KG1 (cell line): ENCODE results near the gene PKLR.
A peak's percentile ranks its signal among the peaks of the same experiment; 100 is the strongest.
"Not testable (repeated sequence)": the region's sequence is repeated elsewhere in the genome, so short reads cannot be mapped to it uniquely, and the experiment has no call there.

Experiments used
- DNase-seq: peaks from one replicate; lab custom pipeline; 2025; lab: John Stamatoyannopoulos, UW

PKLR gene

GRCh38 chr1:155254714-155255242 lies 46.5 kb downstream of the PKLR start:
- no peak for DNase-seq

DNA sequence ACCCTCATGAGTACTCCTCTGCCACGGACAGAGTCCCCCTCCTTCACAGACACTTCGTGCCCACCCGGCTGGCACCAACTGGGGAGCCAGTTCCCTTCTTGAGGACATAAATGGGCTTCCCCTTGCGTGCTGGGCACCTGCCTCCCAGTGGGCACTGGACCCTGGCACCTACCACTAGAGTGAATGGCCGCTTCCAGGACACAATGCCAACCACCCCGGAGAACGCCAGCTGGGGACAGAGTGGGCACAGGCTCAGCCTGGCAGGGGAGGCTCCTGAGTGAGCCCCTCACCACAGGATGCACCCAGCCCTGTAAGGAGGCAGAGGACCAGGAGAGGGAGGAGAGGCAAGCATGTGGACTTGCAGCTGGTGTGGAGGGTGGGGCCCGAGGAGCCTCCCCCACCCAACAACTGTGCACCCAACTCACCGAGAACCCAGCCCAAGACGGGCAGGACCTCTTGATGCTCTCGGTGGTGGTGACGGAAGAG lies 47.0 kb downstream of the PKLR start:
- no peak for DNase-seq

- DNase-seq: no peak
These were observed 47.4 kb downstream of the PKLR start for GRCh38 chr1:155253797-155254196.

- DNase-seq: no peak
These were observed 48.0 kb downstream of the PKLR start for GRCh38 chr1:155253208-155253607.

DNA sequence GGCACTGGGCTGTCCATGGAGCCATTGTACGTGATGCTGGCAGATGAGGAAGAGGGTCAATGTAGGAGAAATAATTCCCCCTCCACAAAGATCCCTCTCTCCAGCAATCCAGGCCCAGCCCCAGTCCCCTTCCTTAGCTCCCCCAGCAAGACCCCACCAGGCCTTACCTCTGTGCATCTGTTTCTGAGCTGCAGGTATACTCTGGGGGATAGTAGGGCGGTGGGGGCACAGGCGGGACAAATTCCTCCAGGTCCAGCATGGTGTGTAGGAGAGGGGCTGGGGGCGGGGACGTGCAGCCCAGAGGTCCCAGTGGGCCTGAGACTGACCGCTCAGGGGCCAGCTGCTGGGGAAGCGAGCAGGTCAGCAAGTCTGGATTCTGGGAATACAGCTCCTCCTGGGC lies 49.7 kb downstream of the PKLR start:
- DNase-seq: no peak

- peak; percentile 87 for DNase-seq
These were observed 50.4 kb downstream of the PKLR start for GRCh38 chr1:155250633-155251449.

DNA sequence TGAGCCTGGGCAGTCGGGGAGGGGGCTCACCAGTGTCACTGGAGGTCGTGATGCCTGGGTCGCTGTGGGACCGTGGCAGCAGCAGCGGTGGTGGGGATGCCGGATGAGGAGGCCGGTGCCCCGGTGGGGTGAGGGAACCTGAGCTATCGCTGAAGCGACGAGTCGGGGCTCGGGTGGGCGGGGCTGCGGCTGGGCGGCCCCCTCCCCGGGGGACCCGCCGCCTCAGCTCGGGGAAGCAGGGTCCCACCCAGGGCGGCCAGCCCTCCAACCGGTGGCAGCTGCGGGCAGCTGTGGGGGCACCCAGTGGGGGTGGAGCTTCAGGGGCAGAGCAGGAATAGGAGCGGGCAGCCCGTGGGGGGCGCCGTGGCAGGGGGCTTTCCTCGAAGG lies 51.0 kb downstream of the PKLR start:
- DNase-seq: no peak

DNA sequence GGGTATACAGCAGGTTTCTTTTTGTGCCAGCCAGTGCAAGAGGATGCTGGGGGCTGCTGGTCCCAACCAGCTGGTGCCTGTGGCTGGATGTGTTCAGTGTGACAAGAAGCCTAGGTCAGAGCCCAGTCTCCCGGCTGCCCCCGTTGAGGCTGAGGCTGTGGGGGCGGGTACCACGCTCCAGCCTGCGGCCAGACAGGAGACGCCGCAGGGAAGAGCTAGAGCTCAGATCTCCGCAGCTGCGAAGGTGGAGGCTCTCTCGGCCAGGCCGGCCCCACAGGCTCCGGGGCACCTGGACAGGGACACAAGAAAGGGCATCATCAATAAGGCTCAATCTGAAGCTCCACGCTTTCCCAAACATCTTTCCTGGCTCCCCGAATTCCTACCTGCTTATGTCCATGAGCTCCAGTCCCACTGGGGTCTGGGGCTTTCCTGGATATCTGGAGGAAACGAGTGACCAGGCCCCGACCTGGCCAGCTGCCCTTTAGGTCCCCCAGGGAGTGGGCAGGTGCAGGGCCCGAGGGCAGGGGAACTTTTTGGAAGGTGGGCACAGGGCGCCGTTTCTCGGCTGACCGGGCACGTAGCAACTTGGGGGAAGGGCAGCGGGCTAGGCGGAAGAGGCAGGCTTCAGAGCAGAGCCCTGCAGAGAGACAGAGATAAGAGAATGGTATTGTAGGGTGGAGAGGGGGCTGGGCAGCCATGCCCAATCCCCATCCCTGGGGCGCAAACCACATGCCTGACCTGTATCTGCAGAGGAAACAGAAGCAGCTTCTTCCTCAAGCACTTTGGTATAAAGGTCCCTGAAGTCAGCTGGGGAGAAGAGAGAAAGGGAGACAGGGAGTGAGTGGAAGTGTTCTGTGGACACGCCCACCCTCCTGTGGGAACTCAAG lies 53.3 kb downstream of the PKLR start:
- no peak for DNase-seq

- DNase-seq: not testable (repeated sequence)
These were observed 54.4 kb downstream of the PKLR start for GRCh38 chr1:155246796-155247195.

- no peak for DNase-seq
These were observed 56.1 kb downstream of the PKLR start for GRCh38 chr1:155245163-155245524.

DNA sequence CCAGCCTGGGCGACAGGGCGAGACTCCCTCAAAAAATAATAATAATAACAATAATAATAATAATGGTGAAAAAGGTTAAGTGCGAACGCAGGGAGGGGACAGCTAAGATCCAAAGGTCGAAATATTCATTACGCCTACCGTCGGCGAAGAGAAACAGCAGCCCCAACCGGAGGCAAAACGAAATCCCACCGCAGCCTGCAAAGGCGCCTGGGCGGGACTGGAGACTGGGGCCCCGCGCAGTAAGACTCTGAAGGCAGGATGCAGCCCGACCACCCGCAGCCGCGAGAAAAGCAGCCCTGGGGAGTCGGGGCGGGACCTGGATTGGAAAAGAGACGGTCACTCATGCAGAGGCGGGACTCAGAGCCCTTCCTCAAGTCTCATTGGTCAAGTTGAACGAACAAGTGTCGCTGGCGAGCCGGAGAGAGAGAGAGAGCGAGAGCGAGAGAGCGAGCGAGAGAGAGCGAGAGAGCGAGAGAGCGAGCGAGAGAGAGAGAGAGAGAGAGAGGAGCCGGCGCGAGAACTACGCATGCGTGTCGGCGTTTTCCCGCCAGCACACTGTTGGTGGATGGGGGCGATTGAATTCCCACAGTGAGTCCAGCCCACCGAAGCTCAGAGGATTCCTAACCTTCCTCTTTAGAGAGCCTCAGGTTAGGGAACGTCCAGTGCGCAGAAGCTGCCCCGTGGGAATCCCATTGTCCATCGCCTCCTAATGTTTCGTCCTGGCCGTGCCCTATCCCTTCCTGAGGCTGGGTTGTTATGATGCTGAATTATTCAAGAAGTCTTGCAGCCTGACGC lies 56.7 kb downstream of the PKLR start:
- DNase-seq: peak; percentile 96

DNA sequence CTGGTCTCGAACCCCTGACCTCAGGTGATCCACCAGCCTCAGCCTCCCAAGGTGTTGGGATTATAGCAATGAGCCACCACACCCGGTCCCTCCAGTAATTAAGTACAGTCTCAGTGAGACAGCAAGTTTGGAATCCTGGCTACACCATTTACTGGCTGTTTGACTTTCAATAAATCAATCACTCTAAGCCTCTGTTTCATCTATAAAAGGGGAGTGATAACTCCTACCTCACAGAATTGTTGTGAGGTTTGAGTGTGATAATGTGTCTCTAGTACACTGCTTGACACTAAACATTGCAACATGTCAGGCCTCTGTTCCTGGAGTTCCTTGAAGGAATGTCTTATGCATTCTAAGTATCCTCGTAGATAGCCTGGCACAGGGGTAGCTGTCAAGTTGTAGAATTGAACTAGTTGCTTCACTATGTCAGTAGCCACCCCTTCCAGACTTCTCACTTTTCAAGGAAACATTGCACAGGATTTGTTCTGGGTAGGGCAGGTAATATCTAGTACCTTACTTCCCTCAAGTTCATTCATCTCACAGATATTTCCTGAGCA lies 58.4 kb downstream of the PKLR start:
- DNase-seq: no peak

GRCh38 chr1:155241841-155242264 lies 59.4 kb downstream of the PKLR start:
- no peak for DNase-seq

DNA sequence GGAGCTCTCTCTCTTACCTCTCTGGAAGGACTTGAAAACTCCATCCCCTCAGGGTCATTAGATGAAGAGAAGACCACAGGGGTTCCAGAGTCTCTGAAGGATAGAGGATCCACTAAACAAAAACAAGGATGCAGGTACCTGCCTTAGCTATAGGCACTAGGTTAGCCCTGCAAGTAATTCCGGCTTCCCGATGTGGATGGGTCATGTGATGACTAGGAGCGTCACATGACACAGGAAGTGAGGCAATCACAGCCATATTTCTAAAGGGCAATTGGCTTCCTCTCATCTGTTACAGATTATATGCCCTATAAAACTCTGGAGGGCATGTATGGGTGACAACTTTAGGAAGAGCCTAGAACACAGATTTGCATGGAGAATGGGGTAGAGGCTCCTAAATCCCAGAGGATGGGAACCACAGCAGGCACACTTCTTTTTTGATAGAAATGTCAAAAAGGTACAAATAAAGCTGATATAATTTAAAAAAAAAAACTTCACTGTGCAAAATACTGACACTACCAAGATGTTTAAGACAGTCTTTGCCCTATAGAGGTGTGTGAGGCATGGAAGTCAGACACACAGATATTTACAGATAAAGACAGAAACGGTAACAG lies 60.1 kb downstream of the PKLR start:
- peak; percentile 77 for DNase-seq
